GM06990 (cell line): ENCODE data around the gene GABPB1.

ENCODE experiments used
- DNase-seq: peaks from one replicate; pipeline ENCODE4 v3.0.0-alpha.2; 2011; ENCODE audit not compliant: insufficient read length; ENCODE audit errors: extremely low read depth
- H3K27me3 ChIP-seq: replicated peaks from 2 replicates; pipeline ENCODE4 v1.6.0; 2011; ENCODE audit warnings: low read length; ENCODE audit not compliant: control insufficient read depth, insufficient read depth
- H3K36me3 ChIP-seq: 2 replicates; pipeline ENCODE4 v1.5.1; 2011; ENCODE audit warnings: low read length; ENCODE audit not compliant: control insufficient read depth, insufficient read depth
- H3K4me3 ChIP-seq: replicated peaks from 2 replicates; pipeline ENCODE4 v1.5.1; 2011; ENCODE audit warnings: low read depth, mild to moderate bottlenecking, control low read depth, low read length
- TF ChIP-seq, protein P1 (sequence below): IDR thresholded peaks from 2 replicates; pipeline ENCODE4 v1.5.1; 2011; ENCODE audit warnings: low read length, control low read depth, mild to moderate bottlenecking, inconsistent platforms; ENCODE audit not compliant: insufficient read depth, poor library complexity, severe bottlenecking

The GABPB1 gene

DNA sequence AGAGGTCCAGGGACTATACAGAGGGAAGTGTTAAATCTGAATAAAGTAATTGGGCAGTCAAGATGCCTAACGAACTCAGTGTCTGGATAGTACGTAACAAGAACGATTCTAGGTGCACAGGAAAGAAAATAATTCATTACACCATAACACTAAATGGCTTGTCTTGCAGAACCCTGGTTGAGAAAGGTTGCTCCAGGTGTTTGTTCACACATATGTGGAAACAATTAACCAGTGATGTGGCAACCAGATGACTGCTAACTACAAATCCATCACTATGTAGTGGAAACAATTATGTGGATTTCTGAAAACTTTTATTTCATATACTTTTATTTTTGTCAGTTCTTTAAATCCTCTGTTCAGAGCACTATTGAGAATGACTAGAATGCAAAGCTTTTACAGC is 79.1 kb downstream of the GABPB1 start:
- H3K27me3 ChIP-seq = no peaks in the 10 kb centered on the region
- TF ChIP-seq, protein P1, sequence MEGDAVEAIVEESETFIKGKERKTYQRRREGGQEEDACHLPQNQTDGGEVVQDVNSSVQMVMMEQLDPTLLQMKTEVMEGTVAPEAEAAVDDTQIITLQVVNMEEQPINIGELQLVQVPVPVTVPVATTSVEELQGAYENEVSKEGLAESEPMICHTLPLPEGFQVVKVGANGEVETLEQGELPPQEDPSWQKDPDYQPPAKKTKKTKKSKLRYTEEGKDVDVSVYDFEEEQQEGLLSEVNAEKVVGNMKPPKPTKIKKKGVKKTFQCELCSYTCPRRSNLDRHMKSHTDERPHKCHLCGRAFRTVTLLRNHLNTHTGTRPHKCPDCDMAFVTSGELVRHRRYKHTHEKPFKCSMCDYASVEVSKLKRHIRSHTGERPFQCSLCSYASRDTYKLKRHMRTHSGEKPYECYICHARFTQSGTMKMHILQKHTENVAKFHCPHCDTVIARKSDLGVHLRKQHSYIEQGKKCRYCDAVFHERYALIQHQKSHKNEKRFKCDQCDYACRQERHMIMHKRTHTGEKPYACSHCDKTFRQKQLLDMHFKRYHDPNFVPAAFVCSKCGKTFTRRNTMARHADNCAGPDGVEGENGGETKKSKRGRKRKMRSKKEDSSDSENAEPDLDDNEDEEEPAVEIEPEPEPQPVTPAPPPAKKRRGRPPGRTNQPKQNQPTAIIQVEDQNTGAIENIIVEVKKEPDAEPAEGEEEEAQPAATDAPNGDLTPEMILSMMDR = no peak

DNA sequence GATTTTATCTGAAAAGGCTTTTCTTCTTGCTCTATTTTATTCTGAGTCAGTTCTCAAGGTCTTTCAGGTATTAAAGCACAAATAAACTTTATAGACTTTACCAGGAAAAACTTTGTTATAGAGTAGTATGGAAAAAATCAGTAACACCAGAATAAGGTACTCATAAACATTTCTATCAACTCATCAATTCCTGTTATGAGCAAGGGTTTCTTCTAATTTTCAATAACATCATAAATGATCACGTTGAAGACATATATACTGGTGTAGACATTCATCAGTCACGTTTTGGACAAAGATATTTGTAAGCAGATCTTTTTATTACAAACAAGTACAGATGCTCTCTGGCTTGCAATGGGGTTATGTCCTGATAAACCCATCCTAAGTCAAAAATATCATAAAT is 79.9 kb downstream of the GABPB1 start:
- no peak overlapping the region for H3K4me3 ChIP-seq
- no peaks in the 10 kb centered on the region for H3K27me3 ChIP-seq
- TF ChIP-seq, protein P1 = no peak
- no peaks in the 10 kb centered on the region for H3K36me3 ChIP-seq
- no peak for DNase-seq

More for the DNA sequence above, 79.1 kb downstream of the GABPB1 start:
- H3K36me3 ChIP-seq = no peaks in the 10 kb centered on the region
- DNase-seq = no peak
- H3K4me3 ChIP-seq = no peak overlapping the region

DNA sequence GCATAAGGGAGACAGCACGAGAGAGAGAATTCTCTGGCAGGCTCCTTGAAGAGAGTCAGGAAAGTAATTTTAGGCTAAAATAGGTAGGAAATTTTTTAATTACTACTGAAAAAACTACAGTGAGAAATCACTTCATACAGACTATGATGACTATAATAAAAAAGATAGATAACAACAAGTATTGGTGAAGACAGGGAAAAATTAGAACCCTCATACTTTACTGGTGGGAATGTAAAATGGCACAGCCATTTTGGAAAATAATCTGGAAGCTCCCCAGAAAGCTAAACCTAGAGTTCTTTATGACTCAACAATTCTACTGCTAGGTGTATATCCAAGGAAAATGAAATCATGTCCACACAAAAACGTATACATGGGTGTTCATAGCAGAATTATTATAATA is 87.4 kb downstream of the GABPB1 start:
- TF ChIP-seq, protein P1 = no peak
- H3K27me3 ChIP-seq = no peaks in the 10 kb centered on the region; the same call in 1 of the 2 replicates
- no peak for DNase-seq
- H3K36me3 ChIP-seq = no peaks in the 10 kb centered on the region
- H3K4me3 ChIP-seq = no peak overlapping the region

DNA sequence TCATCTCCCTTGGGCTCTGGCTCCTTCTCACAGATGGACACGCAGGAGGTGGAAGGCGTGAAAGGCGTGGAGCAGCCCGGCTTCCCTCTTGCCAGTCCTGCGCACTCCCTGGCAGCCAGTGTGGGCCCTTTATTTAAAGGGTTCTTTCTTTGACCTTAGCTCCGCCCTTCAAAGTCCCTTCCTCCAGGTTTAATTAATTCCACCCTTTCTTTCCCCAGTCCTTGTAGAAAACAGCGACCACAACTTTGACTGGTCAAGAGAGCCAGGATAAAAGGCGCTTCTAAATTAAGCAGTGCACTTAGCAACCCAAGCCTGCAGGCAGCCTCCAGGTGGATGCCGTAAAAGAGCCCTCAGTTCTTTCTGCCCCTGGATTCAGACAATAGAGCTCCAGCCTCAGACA is 89.4 kb downstream of the GABPB1 start, which contains the start of gene HDC:
Gene HDC (minus strand): TSS at position 107 of the 400 bp plus-strand sequence. CDS start 103 bp downstream, at position 4.
- TF ChIP-seq, protein P1 = no peak
- Histone ChIP-seq H3K4me3 (no peak within 1 kb of the TSS), H3K36me3 (no peaks in the 10 kb centered on the region), H3K27me3 (no peaks in the 10 kb centered on the region; the same call in 1 of the 2 replicates)
- DNase-seq = no peak

DNA sequence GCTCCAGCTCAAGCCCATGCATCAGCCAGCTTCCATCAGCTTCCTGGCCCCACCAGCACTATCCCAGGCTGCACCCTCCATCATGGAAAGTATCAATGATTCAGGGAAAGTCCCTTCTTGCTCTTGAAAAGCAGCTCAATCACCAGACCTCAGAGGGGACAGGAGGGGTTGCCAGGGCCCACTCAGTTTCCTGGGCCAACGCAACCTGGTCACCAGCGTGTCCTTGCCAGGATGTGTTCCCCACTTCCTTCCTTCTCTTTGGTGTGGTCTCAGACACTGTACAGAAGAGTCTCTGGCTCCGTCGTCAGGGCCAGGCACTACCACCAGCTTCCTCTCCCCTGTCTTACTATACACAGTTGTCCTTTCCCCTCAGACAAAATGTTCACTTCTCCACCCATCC is 92.5 kb downstream of the GABPB1 start:
- Histone ChIP-seq H3K36me3 (no peaks in the 10 kb centered on the region), H3K27me3 (no peaks in the 10 kb centered on the region; the same call in 1 of the 2 replicates), H3K4me3 (no peak overlapping the region)
- DNase-seq = no peak
- TF ChIP-seq, protein P1 = no peak

DNA sequence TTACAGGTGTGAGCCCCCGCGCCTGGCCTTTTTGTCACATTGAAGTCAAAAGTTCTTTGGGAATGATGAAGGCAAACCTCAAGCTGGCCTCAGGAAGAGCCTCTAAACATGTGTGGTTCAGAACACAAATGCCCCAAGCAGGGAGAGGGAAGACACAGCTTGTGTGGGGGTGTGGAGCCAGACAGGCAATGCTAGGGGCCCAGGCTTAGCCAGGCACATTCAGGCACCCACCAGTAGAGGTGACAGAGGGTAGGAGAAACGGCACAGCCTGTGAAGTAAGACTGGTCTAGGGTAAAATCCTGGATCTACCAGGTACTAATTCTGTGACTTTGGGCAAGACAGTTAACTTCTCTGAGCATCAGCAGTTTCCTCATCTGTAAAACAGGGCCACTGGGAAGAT is 93.0 kb downstream of the GABPB1 start:
- no peaks in the 10 kb centered on the region for H3K36me3 ChIP-seq
- H3K27me3 ChIP-seq = no peaks in the 10 kb centered on the region; the same call in none of the 2 replicates
- TF ChIP-seq, protein P1 = no peak
- no peak overlapping the region for H3K4me3 ChIP-seq
- no peak for DNase-seq
